ENCODE data around the gene TFDP2. TPM values are rescaled to one million over a fixed set of nuclear protein-coding genes. Genes with fewer than 3 reads are reported as not detected.
"Not testable (repeated sequence)": the region's sequence is repeated elsewhere in the genome, so short reads cannot be mapped to it uniquely, and the experiment has no call there.

Gene TFDP2
- total RNA-seq, 1 donor, result 93.7 TPM

GRCh38 chr3:142007710-142008399 lies 141.5 kb downstream of the TFDP2 start:
- H3K4me3 ChIP-seq (ENCODE audit: low read depth, low read length), result no peak overlapping the region
- no peak for DNase-seq (ENCODE audit: low read depth)
- no peak for TF ChIP-seq CTCF (IDR thresholded peaks at IDR 0.05; ENCODE audit: insufficient read depth, low read depth, low read length)

DNA sequence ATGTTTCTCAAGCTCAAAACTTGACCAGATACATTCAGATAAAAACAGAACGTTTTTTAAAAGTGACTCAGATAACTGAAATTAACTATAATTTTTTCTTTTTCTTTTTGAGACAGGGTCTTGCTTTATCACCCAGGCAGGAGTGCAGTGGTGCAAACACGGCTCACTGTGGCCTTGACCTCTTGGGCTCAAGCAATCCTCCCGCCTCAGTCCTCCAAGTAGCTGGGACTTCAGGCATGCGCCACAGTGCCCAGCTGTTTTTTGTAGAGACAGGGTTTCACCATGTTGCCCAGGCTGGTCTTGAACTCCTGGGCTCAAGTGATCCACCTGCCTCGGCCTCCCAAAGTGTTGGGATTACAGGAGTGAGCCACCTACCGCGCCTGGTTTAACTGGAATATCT lies 144.4 kb downstream of the TFDP2 start:
- H3K4me3 ChIP-seq (ENCODE audit: low read depth, low read length); DNase-seq (ENCODE audit: low read depth): not testable (repeated sequence)

- DNase-seq (ENCODE audit: low read depth), result no peak
- no peak for TF ChIP-seq CTCF (IDR thresholded peaks at IDR 0.05; ENCODE audit: insufficient read depth, low read depth, low read length)
- H3K4me3 ChIP-seq (ENCODE audit: low read depth, low read length), result no peak overlapping the region
Measured at GRCh38 chr3:142004025-142004424, 145.3 kb downstream of the TFDP2 start.

DNA sequence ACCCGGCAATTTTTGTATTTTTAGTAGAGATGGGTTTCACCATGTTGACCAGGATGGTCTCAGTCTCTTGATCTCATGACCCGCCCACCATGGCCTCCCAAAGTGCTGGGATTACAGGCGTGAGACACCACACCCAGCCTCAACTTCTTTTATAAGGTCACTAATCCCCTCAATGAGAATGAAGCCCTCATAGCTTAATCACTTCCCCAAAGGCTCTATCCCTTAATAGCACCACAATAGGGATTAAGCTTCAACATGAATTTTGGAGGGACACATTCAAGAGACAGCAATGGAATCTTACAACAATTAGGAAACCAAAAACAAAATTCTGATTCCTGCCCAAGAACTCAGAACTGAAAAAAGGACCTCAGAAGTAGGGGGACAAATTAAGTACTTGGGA lies 146.1 kb downstream of the TFDP2 start:
- DNase-seq (ENCODE audit: low read depth), result no peak
- no peak overlapping the region for H3K4me3 ChIP-seq (ENCODE audit: low read depth, low read length)
- no peak for TF ChIP-seq CTCF (IDR thresholded peaks at IDR 0.05; ENCODE audit: insufficient read depth, low read depth, low read length)

- H3K4me3 ChIP-seq (ENCODE audit: low read depth, low read length), result no peak overlapping the region
- TF ChIP-seq CTCF (IDR thresholded peaks at IDR 0.05; ENCODE audit: insufficient read depth, low read depth, low read length), result no peak
- DNase-seq (ENCODE audit: low read depth), result no peak
Measured at GRCh38 chr3:142000325-142000870, 148.9 kb downstream of the TFDP2 start.

GRCh38 chr3:141998669-141999290 lies 150.6 kb downstream of the TFDP2 start:
- no peak overlapping the region for H3K4me3 ChIP-seq (ENCODE audit: low read depth, low read length)
- peak; percentile 26 for DNase-seq (ENCODE audit: low read depth)
- peak; percentile 47 for TF ChIP-seq CTCF (IDR thresholded peaks at IDR 0.05; ENCODE audit: insufficient read depth, low read depth, low read length)

DNA sequence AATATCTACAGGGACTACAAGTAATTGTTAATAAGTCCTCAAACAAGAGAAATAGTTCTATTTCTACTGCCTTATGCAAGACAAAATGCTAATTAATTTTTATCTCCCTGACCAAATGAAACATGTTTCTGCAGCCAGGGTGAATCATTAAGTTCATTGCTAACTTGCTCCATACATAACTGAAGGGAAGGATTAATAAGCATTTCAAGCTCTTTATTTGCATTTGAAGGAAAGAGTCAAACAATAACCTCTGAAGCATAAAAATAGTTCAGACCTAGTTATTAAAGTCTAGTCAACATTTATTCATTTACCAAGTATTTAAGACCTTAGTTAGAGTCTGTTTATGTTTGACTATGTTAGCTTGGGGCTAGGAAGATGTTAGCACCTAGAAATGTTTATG lies 152.9 kb downstream of the TFDP2 start:
- peak; percentile 40 for DNase-seq (ENCODE audit: low read depth)
- no peak overlapping the region for H3K4me3 ChIP-seq (ENCODE audit: low read depth, low read length)
- no peak for TF ChIP-seq CTCF (IDR thresholded peaks at IDR 0.05; ENCODE audit: insufficient read depth, low read depth, low read length)

Measured in fibroblast of villous mesenchyme (primary cell).